ENCODE results near the gene NARF. TPM values are rescaled to one million over a fixed set of nuclear protein-coding genes. Genes with fewer than 3 reads are reported as not detected.

The NARF gene
- total RNA-seq, 1 donor from 2014 or later = 110 TPM

DNA sequence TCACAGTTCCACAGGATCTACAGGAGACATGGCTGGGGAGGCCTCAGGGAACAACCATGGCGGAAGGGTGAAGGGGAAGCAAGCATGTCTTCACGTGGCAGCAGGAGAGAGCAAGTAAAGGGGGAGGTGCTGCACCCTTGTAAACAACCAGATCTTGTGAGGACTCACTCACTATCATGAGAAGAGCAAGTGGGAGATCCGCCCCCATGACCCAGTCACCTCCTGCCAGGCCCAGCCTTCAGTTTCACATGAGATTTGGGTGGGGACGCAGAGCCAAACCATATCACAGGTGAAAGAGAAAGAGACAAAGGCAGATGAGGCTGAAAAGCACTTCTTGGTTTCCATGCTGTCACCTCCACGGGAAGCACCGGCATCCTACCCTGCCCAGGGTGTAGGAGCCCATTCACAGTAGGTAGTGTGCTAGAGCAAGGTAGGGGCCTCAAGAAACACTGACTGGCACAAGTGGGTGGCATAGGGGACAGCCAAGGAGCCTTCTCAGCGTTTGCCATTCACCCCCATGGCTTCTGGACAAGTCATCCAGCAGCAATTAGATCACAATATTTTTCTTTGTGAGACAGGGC is 6.6 kb downstream of the NARF start:
- intact Hi-C loops (cut with micrococcal nuclease) = no loop called here

DNA sequence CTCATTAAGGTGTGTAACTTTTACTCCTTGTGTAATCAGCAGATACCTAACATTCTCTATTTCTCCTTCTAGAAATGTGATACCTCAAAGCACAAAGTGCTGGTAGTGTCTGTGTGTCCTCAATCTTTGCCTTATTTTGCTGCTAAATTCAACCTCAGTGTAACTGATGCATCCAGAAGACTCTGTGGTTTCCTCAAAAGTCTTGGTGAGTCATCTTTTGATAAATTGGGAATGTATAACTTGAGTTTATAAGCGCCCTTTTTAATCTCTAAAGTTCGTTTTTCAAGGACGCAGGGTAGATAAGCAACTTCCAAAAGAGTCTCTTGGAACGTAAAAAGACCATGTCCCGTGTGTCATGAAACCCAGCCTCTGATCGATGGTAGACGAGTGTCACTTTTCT is 10.2 kb downstream of the NARF start:
- intact Hi-C loops (cut with micrococcal nuclease) = no loop called here

- intact Hi-C loops (cut with micrococcal nuclease) = no loop called here
Observed at GRCh38 chr17:82470065-82470464, 11.5 kb downstream of the NARF start.

DNA sequence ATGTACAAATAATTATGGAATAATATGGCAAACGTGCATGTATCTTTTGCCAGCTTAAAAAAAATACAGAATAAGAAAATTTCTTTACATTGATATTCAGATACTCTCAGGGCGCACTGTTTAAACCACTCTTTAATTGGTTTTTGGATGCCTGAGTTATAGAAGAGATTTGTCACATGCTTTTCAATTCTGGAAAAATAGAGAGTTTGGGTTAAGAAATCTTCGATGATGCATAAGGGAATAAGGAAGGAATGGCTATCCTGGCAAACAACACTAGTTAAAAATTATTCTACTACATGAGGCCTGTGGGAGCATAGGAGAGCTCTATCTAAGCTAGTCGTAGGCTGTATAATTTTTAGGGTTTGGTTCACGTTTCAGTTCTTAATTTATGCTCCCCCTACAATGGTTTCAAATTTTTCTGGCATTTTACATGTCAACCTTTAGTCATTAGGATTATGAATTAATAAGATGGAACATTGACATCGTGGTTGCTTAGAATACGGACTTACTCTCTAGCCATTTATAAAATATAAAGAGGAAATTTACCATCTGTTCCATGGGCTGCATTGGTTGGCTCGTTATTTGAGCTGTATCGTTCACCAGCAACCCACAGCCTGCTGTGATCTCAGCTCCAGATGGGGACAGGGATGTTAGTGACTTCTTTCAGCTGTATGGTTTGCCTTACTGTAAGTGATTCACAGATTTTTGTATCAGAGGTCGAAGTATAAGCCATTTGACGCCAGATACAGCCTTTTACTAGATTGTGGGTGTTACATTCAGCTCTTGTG is 15.9 kb downstream of the NARF start:
- intact Hi-C loops (cut with micrococcal nuclease) = no loop called here

DNA sequence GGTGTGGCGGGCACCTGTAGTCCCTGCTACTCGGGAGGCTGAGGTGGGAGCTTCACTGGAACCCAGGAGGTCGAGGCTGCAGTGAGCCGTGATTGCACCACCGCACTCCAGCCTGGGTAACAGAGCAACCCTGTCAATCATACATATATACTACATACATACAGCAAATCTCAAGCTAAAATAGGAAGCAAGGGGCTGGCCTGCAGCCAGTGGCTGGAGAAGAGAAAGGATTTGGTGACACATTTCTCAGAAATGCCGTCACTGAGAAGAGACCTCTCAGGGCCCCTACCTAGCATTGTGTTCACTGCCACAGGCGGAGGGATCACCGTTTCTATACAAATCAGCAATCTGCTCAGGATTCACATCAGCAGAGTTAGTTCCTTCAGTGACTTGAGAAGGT is 16.9 kb downstream of the NARF start:
- intact Hi-C loops (cut with micrococcal nuclease) = no loop called here

- intact Hi-C loops (cut with micrococcal nuclease) = no loop called here
Observed at GRCh38 chr17:82477934-82478333, 19.4 kb downstream of the NARF start.

- intact Hi-C loops (cut with micrococcal nuclease) = no loop called here
Observed at GRCh38 chr17:82479602-82480001, 21.1 kb downstream of the NARF start.

GRCh38 chr17:82480318-82480717 is 21.8 kb downstream of the NARF start:
- intact Hi-C loops (cut with micrococcal nuclease) = no loop called here

DNA sequence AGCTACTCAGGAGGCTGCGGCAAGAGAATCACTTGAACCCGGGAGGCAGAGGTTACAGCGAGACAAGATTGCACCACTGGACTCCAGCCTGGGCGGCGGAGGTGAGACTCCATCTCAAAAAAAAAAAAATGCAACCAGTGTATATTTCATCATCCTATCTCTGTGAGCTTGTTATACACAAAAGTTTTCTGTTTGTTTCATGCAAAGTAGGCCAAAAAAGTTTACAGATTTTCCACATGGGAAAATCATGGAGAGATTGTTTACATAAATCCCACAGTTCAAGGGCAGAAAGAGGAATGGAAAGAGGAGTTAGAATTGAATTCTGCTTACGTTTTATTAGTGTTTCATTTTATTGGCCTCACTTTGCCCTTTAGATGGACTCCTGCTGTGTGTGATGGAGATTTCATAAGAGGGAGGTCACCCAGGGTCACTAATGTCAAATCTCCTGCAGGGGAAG is 24.7 kb downstream of the NARF start:
- intact Hi-C loops (cut with micrococcal nuclease) = no loop called here

GRCh38 chr17:82483836-82484235 is 25.3 kb downstream of the NARF start:
- intact Hi-C loops (cut with micrococcal nuclease) = no loop called here

GRCh38 chr17:82486231-82487094 is 27.9 kb downstream of the NARF start:
- intact Hi-C loops (cut with micrococcal nuclease) = no loop called here

DNA sequence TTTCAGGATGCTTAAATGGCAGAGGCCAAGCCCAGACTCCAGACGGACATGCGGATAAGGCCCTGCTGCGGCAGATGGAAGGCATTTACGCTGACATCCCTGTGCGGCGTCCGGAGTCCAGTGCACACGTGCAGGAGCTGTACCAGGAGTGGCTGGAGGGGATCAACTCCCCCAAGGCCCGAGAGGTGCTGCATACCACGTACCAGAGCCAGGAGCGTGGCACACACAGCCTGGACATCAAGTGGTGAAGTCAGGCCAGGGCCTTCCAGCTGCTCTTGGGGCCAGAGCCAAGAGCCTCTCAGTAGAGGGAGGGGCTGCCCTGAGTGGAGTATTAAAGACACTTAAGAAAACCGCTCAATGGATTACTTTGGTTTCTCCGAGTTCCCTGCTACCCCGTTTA is 29.4 kb downstream of the NARF start:
- intact Hi-C loops (cut with micrococcal nuclease) = no loop called here

GRCh38 chr17:82489117-82489516 is 30.6 kb downstream of the NARF start:
- intact Hi-C loops (cut with micrococcal nuclease) = no loop called here

- intact Hi-C loops (cut with micrococcal nuclease) = loop anchor here (10.0 kb wide), 2 partner anchors 65 to 75 kb away; partner anchors contain the start of genes HEXD and OGFOD3
Observed at GRCh38 chr17:82489851-82490511, 31.4 kb downstream of the NARF start.

GRCh38 chr17:82490512-82491195 is 32.1 kb downstream of the NARF start:
- intact Hi-C loops (cut with micrococcal nuclease) = loop anchor here (10.0 kb wide), 2 partner anchors 64 to 76 kb away; partner anchors contain the start of genes HEXD and OGFOD3

- intact Hi-C loops (cut with micrococcal nuclease) = loop anchor here (10.0 kb wide), 2 partner anchors 64 to 76 kb away; partner anchors contain the start of genes HEXD and OGFOD3
Observed at GRCh38 chr17:82491196-82491530, 32.6 kb downstream of the NARF start.

DNA sequence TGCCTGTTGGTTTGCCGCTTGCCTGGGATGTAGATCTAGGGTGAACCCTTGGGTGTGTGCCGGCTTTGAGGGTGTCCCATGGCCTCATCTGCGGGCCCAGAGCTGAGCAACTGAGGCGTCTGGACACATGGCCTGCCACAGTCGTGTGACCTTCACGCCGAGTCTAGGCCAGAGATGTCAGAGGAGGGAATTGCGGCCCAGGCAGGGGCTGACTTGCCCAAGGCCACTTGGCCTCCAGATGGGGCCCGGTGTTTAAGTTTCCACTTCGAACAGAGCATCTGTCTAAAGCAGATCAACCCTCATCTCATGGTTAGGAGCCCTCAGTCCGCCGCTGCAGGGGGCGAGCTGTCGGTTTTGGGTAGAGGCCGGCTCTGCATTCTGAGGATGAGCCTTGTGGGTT is 33.0 kb downstream of the NARF start:
- intact Hi-C loops (cut with micrococcal nuclease) = loop anchor here (10.0 kb wide), 2 partner anchors 63 to 77 kb away; partner anchors contain the start of genes HEXD and OGFOD3

- intact Hi-C loops (cut with micrococcal nuclease) = loop anchor here (10.0 kb wide), 2 partner anchors 62 to 78 kb away; partner anchors contain the start of genes HEXD and OGFOD3
Observed at GRCh38 chr17:82492643-82493225, 34.2 kb downstream of the NARF start.

GRCh38 chr17:82493226-82493781 is 34.8 kb downstream of the NARF start:
- intact Hi-C loops (cut with micrococcal nuclease) = loop anchor here (10.0 kb wide), 2 partner anchors 61 to 79 kb away; partner anchors contain the start of genes HEXD and OGFOD3
